ENCODE data around the gene FAHD2A. TPM values are rescaled to one million over a fixed set of nuclear protein-coding genes. Genes with fewer than 3 reads are reported as not detected.
"Not testable (repeated sequence)": the region's sequence is repeated elsewhere in the genome, so short reads cannot be mapped to it uniquely, and the experiment has no call there.

The FAHD2A gene
- total RNA-seq, 1 experiment from 2014 or later, result 25.4 TPM

GRCh38 chr2:95445317-95445716, 42.8 kb downstream of the FAHD2A start:
- H3K9me3 ChIP-seq (ENCODE audit: control insufficient read depth in 1 of 2, insufficient read depth in 1 of 2, low read depth in 1 of 2, low read length in 2 of 2); intact Hi-C loops (cut with micrococcal nuclease); H3K27ac ChIP-seq (ENCODE audit: low read depth, low read length); H3K4me2 ChIP-seq (ENCODE audit: low read length); H3K9ac ChIP-seq (ENCODE audit: low read length); CTCF ChIA-PET; H2AFZ ChIP-seq (ENCODE audit: low read depth, low read length, poor library complexity, severe bottlenecking); RAD21 ChIA-PET (ENCODE audit: low non-redundant PET in 1 of 2, low total read pairs in 2 of 2, uncharacterized antibody in 2 of 2, unreplicated experiment in 2 of 2); DNase-seq (ENCODE audit: low read depth, low spot score); H3K79me2 ChIP-seq (ENCODE audit: insufficient read depth, low read length); ATAC-seq; H3K27me3 ChIP-seq (ENCODE audit: insufficient read depth, low read length); H3K36me3 ChIP-seq (ENCODE audit: control insufficient read depth in 1 of 2, insufficient read depth in 2 of 2, low read length in 2 of 2); H3K9me2 ChIP-seq (ENCODE audit: insufficient read depth); BruUV-seq (replicated peaks); H4K20me1 ChIP-seq (ENCODE audit: insufficient read depth); H3K4me3 ChIP-seq (replicated peaks in 1 of 2; ENCODE audit: low read depth in 1 of 2, low read length in 2 of 2); POLR2A ChIA-PET; H3K4me1 ChIP-seq (ENCODE audit: control insufficient read depth in 1 of 2, insufficient read depth in 2 of 2, low read length in 2 of 2): not testable (repeated sequence)

GRCh38 chr2:95463292-95463691, 60.8 kb downstream of the FAHD2A start:
- H3K4me1 ChIP-seq (ENCODE audit: control insufficient read depth in 1 of 2, insufficient read depth in 2 of 2, low read length in 2 of 2); POLR2A ChIA-PET; intact Hi-C loops (cut with micrococcal nuclease); DNase-seq (ENCODE audit: low read depth, low spot score); H3K9me2 ChIP-seq (ENCODE audit: insufficient read depth); H3K27me3 ChIP-seq (ENCODE audit: insufficient read depth, low read length); H2AFZ ChIP-seq (ENCODE audit: low read depth, low read length, poor library complexity, severe bottlenecking); ATAC-seq; H3K9ac ChIP-seq (ENCODE audit: low read length); H4K20me1 ChIP-seq (ENCODE audit: insufficient read depth); H3K4me3 ChIP-seq (replicated peaks in 1 of 2; ENCODE audit: low read depth in 1 of 2, low read length in 2 of 2); CTCF ChIA-PET; BruUV-seq (replicated peaks); H3K79me2 ChIP-seq (ENCODE audit: insufficient read depth, low read length); H3K27ac ChIP-seq (ENCODE audit: low read depth, low read length); H3K4me2 ChIP-seq (ENCODE audit: low read length); H3K9me3 ChIP-seq (ENCODE audit: control insufficient read depth in 1 of 2, insufficient read depth in 1 of 2, low read depth in 1 of 2, low read length in 2 of 2); H3K36me3 ChIP-seq (ENCODE audit: control insufficient read depth in 1 of 2, insufficient read depth in 2 of 2, low read length in 2 of 2); RAD21 ChIA-PET (ENCODE audit: low non-redundant PET in 1 of 2, low total read pairs in 2 of 2, uncharacterized antibody in 2 of 2, unreplicated experiment in 2 of 2): not testable (repeated sequence)

Other genes starting within 250 kb of the FAHD2A start
- 8.5 TPM for gene ZNF514, start 242.9 kb upstream of the FAHD2A start, total RNA-seq (2021; ENCODE audit: unreplicated experiment)
- 3.4 TPM for gene ZNF2, start 236.9 kb upstream of the FAHD2A start, total RNA-seq (2021; ENCODE audit: unreplicated experiment)
- 0.27 TPM for gene ZNF892, start 195.2 kb upstream of the FAHD2A start, total RNA-seq (2021; ENCODE audit: unreplicated experiment)
- 11.9 TPM for gene PROM2, start 128.3 kb upstream of the FAHD2A start, total RNA-seq (2021; ENCODE audit: unreplicated experiment)
- gene KCNIP3, start 105.4 kb upstream of the FAHD2A start, total RNA-seq (2021; ENCODE audit: unreplicated experiment), result 3.1 TPM
- not detected for gene TRIM43B, start 82.0 kb downstream of the FAHD2A start, total RNA-seq (2021; ENCODE audit: unreplicated experiment)
- gene TRIM43, start 189.3 kb downstream of the FAHD2A start, total RNA-seq (2021; ENCODE audit: unreplicated experiment), result not detected

Data from HCT116 (cell line).